HG03354 (cell line): ENCODE data around the gene SERHL2.
"Not testable (repeated sequence)": the region's sequence is repeated elsewhere in the genome, so short reads cannot be mapped to it uniquely, and the experiment has no call there.

Experiments used
- ATAC-seq: cut with Tn5 transposase; IDR thresholded peaks from one replicate; pipeline ENCODE4 v1.9.1; 2021; ENCODE audit warnings: mild to moderate bottlenecking; ENCODE audit not compliant: unreplicated experiment, poor library complexity, severe bottlenecking

SERHL2 gene

GRCh38 chr22:42596863-42597530 lies 43.2 kb downstream of the SERHL2 start:
- ATAC-seq = no peak

- no peak for ATAC-seq
Measured at GRCh38 chr22:42601879-42602465, 48.2 kb downstream of the SERHL2 start.

- no peak for ATAC-seq
Measured at GRCh38 chr22:42602470-42602869, 48.7 kb downstream of the SERHL2 start.

- ATAC-seq = no peak
Measured at GRCh38 chr22:42603427-42603826, 49.7 kb downstream of the SERHL2 start.

- ATAC-seq = no peak
Measured at GRCh38 chr22:42604403-42604802, 50.6 kb downstream of the SERHL2 start.

GRCh38 chr22:42607641-42608040 lies 53.9 kb downstream of the SERHL2 start:
- not testable (repeated sequence) for ATAC-seq

GRCh38 chr22:42608136-42608822 lies 54.5 kb downstream of the SERHL2 start:
- ATAC-seq = no peak

- no peak for ATAC-seq
Measured at GRCh38 chr22:42608823-42609361, 55.1 kb downstream of the SERHL2 start.

- ATAC-seq = no peak
Measured at GRCh38 chr22:42610186-42610585, 56.4 kb downstream of the SERHL2 start.

GRCh38 chr22:42611051-42611450 lies 57.3 kb downstream of the SERHL2 start:
- no peak for ATAC-seq

GRCh38 chr22:42612336-42612735 lies 58.6 kb downstream of the SERHL2 start:
- ATAC-seq = no peak

- ATAC-seq = no peak
Measured at GRCh38 chr22:42613872-42614301, 60.1 kb downstream of the SERHL2 start.

- ATAC-seq = peak; percentile 74
Measured at GRCh38 chr22:42614312-42615091, 60.7 kb downstream of the SERHL2 start, which contains the start of gene POLDIP3. Gene POLDIP3, minus strand, starts transcription at chr22:42614883. Its CDS starts 26 bp downstream, at chr22:42614857.

- peak; percentile 59 for ATAC-seq
Measured at GRCh38 chr22:42615092-42615859, 61.5 kb downstream of the SERHL2 start.

- ATAC-seq = not testable (repeated sequence)
Measured at GRCh38 chr22:42615860-42616175, 62.1 kb downstream of the SERHL2 start.

GRCh38 chr22:42617155-42617983 lies 63.6 kb downstream of the SERHL2 start:
- no peak for ATAC-seq

GRCh38 chr22:42619261-42620063 lies 65.7 kb downstream of the SERHL2 start:
- ATAC-seq = no peak

GRCh38 chr22:42620084-42620483 lies 66.3 kb downstream of the SERHL2 start:
- ATAC-seq = no peak
